ENCODE results near the gene ZNF431.

GRCh38 chr19:21158523-21159135, 16.8 kb downstream of the ZNF431 start:
- no peak for TF ChIP-seq CTCF (IDR thresholded peaks at IDR 0.05)
- TF ChIP-seq POLR2A (IDR thresholded peaks at IDR 0.05) = no peak

Data from lower leg skin (tissue), 3 donors.